G401 (cell line): ENCODE results near the gene ZNF541. TPM values are rescaled to one million over a fixed set of nuclear protein-coding genes. Genes with fewer than 3 reads are reported as not detected.

ENCODE experiments used
- DNase-seq: peaks from one replicate; pipeline ENCODE4 v3.0.0-alpha.2; 2015; ENCODE audit warnings: low spot score
- in situ Hi-C: cut with HindIII; loops from 2 replicates; pipeline ENCODE4 v1.10.0; 2016; ENCODE audit warnings: low sequenced_read_pairs, mixed read lengths
- total RNA-seq: library from RNA; depleted of rRNA; stranded (reverse); fragments of >200 nt; shearing (Covaris generic); gene quantifications from 2 replicates; pipeline ENCODE4 v1.2.3, GENCODE V29; 2014

The ZNF541 gene
- total RNA-seq, 1 experiment from 2014 or later: not detected

DNA sequence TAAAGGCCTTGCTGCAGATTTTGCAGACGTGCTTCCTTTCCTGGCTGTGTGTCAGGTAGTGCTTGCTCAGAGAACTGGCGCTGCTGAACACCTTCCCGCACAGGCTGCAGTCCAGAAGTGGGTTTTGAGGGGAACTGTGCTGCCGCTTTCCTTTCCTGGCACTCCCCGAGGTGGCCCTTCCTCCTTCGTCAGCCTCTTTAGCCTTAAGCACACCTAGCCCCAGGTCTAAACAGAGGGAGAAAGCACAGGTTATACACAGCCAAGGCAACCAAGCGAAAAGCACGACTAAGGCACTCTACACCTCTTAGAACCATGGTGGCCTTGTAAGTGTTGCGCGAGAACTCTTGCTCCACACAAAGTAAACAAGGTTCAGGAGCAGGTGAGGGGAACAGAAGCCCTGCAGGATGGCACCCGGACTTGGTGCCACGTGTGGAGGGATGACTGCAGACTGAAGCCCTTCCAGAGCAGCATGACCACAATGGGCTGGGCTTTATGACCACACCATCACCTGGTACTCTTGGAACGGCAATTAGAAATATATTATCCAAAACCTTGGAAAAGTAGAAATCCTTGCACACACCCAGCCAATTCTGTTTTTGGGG, 23.6 kb downstream of the ZNF541 start:
- DNase-seq: no peak
- in situ Hi-C loops: no loop called here

DNA sequence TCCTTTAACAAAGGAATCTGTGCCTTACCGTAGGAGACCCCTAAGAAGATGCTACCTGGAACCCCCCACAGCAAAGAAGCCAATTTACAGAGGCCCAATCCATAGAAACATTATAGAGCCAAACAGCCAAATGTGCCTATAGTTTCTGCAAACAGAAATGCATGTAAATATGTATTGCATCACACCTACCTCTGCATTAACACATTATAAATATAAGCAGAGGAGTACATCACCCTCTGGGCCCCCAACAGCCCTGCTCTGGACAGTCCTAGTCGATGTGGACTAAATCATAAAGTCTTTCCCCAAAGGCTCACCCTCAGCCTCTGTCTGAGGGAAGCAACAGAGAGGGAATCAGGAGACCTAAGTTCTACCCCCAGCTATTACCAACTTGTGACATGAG, 25.7 kb downstream of the ZNF541 start:
- in situ Hi-C loops: no loop called here
- no peak for DNase-seq

DNA sequence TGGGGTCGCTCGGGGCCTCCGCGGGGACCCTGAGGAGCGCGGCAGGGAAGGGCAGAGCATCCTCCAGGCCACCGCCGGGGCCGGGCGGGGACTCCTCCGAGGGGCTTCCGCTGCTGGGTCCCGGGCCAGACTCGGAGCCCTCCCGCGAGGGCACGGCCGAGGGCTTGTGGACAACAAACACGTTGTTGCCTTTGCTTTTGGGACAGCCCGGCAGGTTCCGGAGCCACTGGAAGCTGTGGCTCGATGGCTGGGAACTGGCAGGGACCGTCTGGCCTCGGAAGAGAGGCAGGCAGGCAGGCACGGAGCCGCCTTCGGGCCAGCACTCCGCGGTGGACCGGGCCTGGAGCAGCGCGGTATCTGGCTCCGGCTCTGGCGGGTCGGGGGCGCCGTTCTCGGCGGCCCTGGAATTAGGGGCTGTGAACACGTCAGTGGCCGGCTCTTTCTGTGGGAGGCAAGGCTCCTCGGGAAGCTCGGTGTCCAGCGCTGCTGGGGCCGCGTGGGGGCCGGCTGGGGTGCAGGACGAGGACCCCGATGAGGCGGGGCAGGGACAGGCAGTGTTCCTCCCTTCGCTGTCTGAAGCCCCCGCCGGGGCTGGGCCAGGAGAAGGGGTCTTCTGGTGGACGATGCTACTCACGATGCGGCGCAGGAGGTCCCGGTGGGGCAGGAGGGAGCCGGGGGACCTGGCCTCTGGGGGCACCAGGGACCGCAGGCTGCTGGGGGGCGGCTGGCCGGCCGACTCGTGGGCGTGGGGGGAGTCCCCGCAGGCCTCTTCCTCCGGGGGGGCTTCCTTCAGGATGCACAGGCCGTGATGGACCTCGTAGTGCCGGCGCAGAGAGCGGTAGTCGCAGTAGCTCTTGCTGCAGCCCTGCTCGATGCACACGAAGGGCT, 27.6 kb downstream of the ZNF541 start:
- in situ Hi-C loops: no loop called here
- peak; percentile 6 for DNase-seq

- DNase-seq: no peak
- in situ Hi-C loops: no loop called here
Measured at GRCh38 chr19:47544476-47544875, 28.5 kb downstream of the ZNF541 start.

- DNase-seq: no peak
- in situ Hi-C loops: no loop called here
Measured at GRCh38 chr19:47544075-47544474, 28.9 kb downstream of the ZNF541 start.

DNA sequence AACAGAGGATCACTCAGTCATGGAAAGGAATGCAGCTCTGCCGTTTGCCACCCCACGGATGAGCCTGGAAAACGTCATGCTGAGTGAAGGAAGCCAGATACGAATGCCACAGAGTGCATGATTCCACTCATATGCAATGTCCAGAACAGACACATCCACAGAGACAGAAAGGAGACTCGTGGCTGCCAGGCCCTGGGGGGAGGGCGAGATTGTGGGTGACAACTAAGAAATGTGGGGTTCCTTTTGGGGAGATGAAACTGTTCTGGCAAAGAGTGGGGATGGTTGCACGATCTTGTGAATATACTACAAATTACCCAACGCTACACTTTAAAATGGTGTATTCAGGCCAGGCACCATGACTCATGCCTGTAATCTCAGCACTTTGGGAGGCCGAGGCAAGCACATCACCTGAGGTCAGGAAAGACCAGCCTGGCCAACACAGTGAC, 30.9 kb downstream of the ZNF541 start:
- DNase-seq: no peak
- in situ Hi-C loops: no loop called here

GRCh38 chr19:47541518-47541917, 31.4 kb downstream of the ZNF541 start:
- in situ Hi-C loops: no loop called here
- no peak for DNase-seq

GRCh38 chr19:47540748-47541147, 32.2 kb downstream of the ZNF541 start:
- DNase-seq: no peak

DNA sequence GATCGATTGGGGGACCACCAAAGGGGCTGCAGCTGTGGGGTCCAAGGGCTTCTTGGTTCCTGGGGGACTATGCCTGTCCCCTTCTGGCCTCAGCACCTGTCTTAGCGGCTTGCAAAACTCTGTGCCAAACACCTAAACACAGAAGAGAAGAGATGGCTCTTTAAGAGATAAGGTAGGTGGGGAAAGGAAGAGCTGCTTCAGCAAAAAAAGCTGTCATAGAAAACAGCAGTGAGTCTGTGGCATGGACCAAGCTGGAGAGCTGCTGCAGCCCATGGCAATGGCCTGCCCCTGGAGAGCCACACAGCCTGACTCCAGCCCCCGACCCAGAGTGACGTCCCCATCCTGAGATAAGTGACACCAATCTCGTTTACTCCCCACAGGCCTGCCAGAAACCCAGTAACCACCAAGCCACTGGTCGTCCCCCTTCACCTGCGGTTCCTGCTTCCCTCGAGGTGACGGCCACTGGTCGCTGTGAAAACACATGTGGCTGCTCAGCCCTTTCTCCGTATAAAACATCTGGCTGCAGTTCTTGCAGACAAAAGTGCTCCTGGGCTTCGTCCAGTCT, 33.1 kb downstream of the ZNF541 start:
- in situ Hi-C loops: no loop called here
- DNase-seq: no peak

More at GRCh38 chr19:47540748-47541147, 32.2 kb downstream of the ZNF541 start:
- in situ Hi-C loops: no loop called here

DNA sequence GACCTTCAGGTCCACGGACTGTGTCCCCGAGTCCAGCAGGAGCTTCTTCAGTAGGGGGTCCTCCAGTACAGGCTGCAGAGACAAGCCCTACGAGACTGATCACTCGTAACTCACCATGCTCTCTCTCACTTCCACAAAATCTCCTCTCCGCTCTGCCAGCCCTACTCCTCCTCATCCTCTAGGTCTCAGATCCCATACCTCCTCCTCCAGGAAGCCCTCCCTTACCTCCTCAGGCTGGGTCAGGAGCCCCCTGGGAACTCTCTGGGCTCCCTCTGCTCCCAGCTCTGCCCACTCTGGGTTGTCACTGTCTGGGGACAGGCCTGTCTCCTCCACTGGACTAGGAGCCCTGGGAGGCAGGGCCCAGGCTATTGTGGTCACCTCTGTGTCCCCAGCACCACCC, 34.1 kb downstream of the ZNF541 start:
- no peak for DNase-seq
- in situ Hi-C loops: no loop called here

DNA sequence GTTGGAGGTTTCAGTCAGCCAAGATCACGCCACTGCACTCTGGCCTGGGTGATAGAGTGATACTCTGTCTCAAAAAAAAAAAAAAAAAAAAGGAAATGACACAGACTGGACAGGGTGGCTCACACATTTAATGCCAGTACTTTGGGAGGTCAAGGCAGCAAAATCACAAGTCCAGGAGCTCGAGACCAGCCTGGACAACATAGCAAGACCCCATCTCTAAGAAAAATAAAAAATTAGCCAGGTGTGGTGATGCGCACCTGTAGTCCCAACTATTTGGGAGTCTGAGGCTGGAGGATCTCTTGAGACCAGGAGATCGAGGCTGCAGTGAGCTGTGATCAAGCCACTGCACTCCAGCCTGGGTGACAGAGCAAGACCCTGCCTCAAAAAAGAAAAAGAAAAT, 35.5 kb downstream of the ZNF541 start:
- DNase-seq: no peak
- in situ Hi-C loops: no loop called here

DNA sequence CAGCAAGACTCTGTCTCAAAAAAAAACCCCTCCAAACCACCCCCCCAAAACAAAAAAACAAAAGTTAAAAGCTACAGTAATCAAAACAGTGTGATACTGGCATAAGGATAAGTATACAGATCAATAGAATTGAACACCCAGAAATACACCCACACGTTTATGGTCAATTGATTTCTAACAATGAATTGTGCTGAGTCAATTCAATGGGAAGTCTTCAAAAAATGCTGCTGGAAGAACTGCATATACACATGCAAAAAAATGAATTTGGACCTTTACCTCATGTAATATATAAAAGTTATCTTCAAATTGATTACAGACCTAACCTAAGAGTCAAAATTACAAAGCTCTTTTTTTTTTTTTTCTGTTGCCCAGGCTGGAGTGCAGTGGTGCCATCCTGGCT, 38.3 kb downstream of the ZNF541 start:
- no peak for DNase-seq
- in situ Hi-C loops: no loop called here

DNA sequence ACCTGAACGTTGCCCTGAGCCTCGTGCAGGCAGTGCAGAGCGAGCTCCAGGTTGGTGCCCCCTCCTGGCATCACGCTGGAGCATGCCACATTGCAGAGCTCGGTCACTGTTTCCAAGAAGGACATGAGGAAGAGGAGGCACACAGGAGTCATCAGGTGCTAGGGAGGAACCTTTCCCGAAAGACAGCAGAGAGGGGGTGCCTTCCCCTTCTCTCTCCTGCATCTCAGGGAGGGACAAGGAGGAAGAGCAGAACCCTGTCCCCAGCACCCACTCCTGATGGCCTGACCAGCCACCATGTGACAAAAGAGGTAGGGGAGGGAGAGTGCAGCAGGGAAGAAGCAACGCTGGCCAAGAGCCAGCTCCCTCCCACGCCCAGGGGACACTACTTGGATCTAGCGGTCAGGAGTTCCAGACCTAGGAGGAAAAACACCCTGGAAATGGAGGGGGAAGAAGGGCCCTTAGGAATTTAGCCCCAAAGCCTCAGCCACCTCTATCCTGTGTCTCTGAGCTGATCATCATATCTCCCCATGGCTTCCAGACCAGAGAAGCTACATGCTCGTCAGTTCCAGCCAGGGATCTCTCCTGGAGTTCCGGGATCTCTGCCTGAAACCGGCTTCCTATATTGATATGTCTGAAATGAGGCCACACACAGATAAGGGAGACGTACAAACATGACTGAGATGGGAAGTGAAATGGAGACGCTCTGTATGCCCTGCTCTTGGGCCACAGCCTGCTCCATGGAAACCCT, 41.1 kb downstream of the ZNF541 start:
- DNase-seq: no peak

GRCh38 chr19:47529018-47529742, 43.8 kb downstream of the ZNF541 start:
- in situ Hi-C loops: no loop called here
- DNase-seq: no peak

More for the DNA sequence above, 41.1 kb downstream of the ZNF541 start:
- in situ Hi-C loops: no loop called here

- in situ Hi-C loops: no loop called here
- DNase-seq: no peak
Measured at GRCh38 chr19:47526798-47527197, 46.1 kb downstream of the ZNF541 start.

- in situ Hi-C loops: no loop called here
- DNase-seq: no peak
Measured at GRCh38 chr19:47523473-47523872, 49.5 kb downstream of the ZNF541 start.
